Measurements from ENCODE around the gene ZNF548.

The ZNF548 gene

GRCh38 chr19:57443121-57443696 is 53.6 kb downstream of the ZNF548 start:
- no peak overlapping the region for H3K4me3 ChIP-seq (ENCODE audit: low read depth, low read length)
- TF ChIP-seq CTCF (IDR thresholded peaks at IDR 0.05; ENCODE audit: low read depth, low read length, missing control alignments) = no peak
- no peak for DNase-seq (ENCODE audit: low read depth)

- TF ChIP-seq CTCF (IDR thresholded peaks at IDR 0.05; ENCODE audit: low read depth, low read length, missing control alignments) = no peak
- H3K4me3 ChIP-seq (ENCODE audit: low read depth, low read length) = no peak overlapping the region
- no peak for DNase-seq (ENCODE audit: low read depth)
Observed at GRCh38 chr19:57452307-57452706, 62.7 kb downstream of the ZNF548 start.

All from GM12864 (cell line).